GM12891 (cell line): ENCODE data around the gene MYOCD.

Source experiments
- DNase-seq: peaks from one replicate; pipeline ENCODE4 v3.0.0; 2011; ENCODE audit warnings: low spot score; ENCODE audit not compliant: insufficient read length
- FAIRE-seq: peaks from 2 replicates; lab custom pipeline; 2011; peaks lifted over from hg19 to GRCh38; lab: Jason Lieb, UNC
- PAX5 ChIP-seq: IDR thresholded peaks from 2 replicates; pipeline ENCODE4 v1.6.1; 2011; ENCODE audit warnings: low read length, moderate library complexity, mild to moderate bottlenecking; ENCODE audit not compliant: insufficient read depth, severe bottlenecking
- POLR2A ChIP-seq: IDR thresholded peaks from 2 replicates; pipeline ENCODE4 v1.6.1; 2011; ENCODE audit warnings: low read depth, low read length, control low read depth
- POLR2AphosphoS5 ChIP-seq: IDR thresholded peaks from 2 replicates; pipeline ENCODE4 v1.6.1; 2011; ENCODE audit warnings: low read depth, low read length, control low read depth
- POU2F2 ChIP-seq: IDR thresholded peaks from 2 replicates; pipeline ENCODE4 v1.6.1; 2011; ENCODE audit warnings: low read depth, mild to moderate bottlenecking, control low read depth, low read length, moderate library complexity
- SPI1 ChIP-seq: IDR thresholded peaks from 2 replicates; pipeline ENCODE4 v1.6.1; 2011; ENCODE audit warnings: low read depth, low read length, control low read depth
- TAF1 ChIP-seq: IDR thresholded peaks from 2 replicates; pipeline ENCODE4 v1.6.1; 2011; ENCODE audit warnings: low read depth, low read length, control low read depth

MYOCD gene

DNA sequence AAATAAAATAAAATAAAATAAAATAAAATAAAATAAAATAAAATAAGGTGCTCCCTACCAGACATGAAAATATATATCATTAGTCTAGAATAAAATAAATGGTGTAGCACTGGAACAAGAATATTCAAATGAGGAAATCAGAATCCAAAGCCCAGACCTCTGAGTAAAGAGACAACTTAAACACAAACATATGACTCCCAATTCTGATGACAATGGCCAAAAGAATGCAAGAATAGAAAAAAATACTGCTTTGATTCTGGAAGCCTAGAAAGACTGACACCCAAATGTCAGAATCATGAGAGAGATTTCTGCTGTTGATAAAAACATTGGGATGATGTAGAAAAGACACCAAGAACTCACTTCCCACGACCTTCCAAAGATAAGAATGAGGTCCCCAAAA, 27.9 kb downstream of the MYOCD start:
- no peak for TF ChIP-seq SPI1
- TF ChIP-seq PAX5: no peak
- TF ChIP-seq POLR2A: no peak
- no peak for TF ChIP-seq POU2F2
- TF ChIP-seq POLR2AphosphoS5: no peak
- TF ChIP-seq TAF1: no peak
- FAIRE-seq: no peak
- no peak for DNase-seq

DNA sequence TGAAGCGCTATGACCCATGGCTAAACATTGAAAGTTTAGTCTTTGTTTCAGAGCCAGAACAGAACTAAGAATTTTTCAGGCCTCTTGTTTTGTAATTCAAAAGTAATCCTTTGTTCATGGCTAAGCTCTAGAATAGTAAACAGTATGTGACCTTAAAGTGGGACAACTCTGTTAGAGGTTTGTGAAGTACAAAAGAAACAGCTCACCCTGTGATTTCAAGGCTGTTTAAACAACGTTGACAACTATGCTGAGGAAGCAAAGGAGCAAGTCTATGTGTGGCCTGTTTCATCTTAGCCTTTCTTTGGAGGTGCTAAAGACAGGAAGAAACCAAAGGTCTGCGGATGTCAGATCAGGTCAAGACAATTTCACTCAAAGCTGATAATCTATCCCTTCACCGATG, 40.4 kb downstream of the MYOCD start:
- DNase-seq (no peak), FAIRE-seq (no peak)
- TF ChIP-seq PAX5 (no peak), POU2F2 (no peak), TAF1 (no peak), POLR2A (no peak), SPI1 (no peak), POLR2AphosphoS5 (no peak)

DNA sequence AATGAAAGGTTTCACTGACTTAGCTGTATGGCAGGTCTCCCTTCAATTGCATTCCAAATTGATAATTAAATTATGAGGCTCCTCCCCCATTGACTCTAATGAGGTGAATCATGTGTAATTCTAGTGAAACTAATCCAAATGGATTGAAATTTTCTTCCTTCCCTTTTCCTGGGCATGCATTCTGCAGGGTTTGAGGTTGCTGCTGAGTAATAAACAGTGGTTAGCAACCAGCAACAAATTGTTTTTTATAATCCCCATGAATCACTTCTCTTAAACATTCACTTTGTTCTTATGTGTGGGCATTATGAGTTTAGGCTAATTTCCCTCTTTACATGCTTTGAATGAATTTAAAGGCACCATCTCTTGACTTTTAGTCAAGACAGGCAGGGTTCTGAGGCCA, 43.4 kb downstream of the MYOCD start:
- FAIRE-seq: no peak
- DNase-seq: no peak
- no peak for TF ChIP-seq POLR2AphosphoS5
- no peak for TF ChIP-seq TAF1
- no peak for TF ChIP-seq POLR2A
- TF ChIP-seq PAX5: no peak
- no peak for TF ChIP-seq POU2F2
- TF ChIP-seq SPI1: no peak

DNA sequence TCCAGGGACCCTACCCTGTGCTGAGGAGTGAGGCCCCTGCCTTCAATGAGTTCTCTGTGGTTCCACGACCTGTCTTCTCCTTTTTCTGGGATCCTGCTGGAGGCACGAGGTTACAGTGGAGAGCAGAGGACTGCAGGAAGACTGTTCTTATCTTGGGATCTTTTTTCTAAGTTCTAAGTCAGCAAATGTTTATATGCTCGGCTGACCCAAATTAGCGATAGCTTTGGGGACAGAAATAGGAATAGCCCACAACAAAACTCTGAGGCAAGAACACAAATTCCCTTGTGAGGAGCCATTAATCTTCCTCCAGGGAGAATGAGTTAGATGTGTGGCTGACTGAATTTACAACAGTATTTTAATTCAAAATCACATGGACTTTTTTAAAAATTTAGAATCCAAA, 46.7 kb downstream of the MYOCD start:
- TF ChIP-seq POLR2AphosphoS5 (no peak), TAF1 (no peak), POU2F2 (no peak), POLR2A (no peak), PAX5 (no peak), SPI1 (no peak)
- no peak for DNase-seq
- FAIRE-seq: no peak

DNA sequence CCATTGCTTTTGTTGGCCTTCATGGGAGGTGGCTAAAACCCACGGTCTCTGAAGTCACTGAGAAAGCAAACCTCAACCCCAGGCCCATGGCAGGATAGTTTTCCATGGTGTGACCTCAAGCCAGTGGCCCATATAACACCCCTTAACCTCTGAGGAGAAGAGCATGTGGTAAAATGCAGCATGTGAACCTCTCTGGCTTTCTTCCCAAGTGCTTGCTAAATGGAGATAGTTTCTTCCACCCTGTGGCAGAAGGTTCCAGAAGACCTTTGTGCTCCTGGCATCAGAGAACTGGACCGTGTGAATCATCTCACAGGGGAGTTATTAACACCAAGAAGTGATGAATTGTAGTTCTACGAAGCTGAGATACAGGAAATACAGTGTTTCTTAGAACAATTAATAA, 47.3 kb downstream of the MYOCD start:
- no peak for DNase-seq
- no peak for FAIRE-seq
- TF ChIP-seq TAF1 (no peak), POLR2A (no peak), POU2F2 (no peak), SPI1 (no peak), POLR2AphosphoS5 (no peak)

DNA sequence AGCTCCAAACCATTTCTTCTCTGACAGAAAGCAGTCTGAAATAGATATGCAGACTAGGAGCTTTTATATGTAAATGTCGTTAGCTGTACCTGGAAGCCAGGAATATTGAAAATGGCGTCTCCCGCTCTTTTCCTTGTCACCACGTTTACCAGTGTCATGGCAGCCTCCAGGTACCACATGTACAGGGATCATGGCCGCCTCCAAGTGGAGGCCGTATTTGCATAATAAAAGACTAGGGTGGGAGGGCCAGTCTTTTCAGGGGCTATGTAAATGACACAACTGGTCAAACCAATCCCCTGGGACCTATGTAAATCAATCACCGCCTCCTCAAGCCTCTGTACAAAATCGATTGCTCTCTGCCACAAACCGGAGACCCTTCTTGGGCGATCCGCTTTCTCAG, 54.3 kb downstream of the MYOCD start:
- TF ChIP-seq SPI1 (no peak), POLR2AphosphoS5 (no peak), PAX5 (no peak), TAF1 (no peak), POLR2A (no peak), POU2F2 (no peak)
- DNase-seq: no peak
- FAIRE-seq: no peak

DNA sequence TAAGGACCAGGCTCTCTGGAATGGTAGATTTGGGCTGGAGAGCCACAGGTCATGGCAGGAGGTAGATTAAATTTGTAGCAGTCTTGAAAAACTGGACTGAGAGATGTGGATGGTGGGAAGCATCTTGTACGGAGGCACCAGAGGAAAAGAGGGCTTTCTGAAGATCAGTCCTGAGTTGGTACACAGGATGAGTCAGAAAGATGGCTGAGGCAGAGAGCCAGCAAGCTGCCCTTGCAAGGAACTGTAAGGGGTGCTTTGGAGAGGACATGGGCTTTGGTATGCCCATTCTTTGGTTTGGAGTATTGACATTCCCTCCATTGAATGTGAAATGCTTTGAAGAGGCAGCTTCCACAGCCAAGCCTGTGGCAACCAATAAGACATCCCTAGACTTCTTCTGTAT, 55.9 kb downstream of the MYOCD start:
- DNase-seq (no peak), FAIRE-seq (no peak)
- no peak for TF ChIP-seq TAF1
- TF ChIP-seq POU2F2: no peak
- TF ChIP-seq POLR2AphosphoS5: no peak
- no peak for TF ChIP-seq PAX5
- no peak for TF ChIP-seq SPI1
- TF ChIP-seq POLR2A: no peak

DNA sequence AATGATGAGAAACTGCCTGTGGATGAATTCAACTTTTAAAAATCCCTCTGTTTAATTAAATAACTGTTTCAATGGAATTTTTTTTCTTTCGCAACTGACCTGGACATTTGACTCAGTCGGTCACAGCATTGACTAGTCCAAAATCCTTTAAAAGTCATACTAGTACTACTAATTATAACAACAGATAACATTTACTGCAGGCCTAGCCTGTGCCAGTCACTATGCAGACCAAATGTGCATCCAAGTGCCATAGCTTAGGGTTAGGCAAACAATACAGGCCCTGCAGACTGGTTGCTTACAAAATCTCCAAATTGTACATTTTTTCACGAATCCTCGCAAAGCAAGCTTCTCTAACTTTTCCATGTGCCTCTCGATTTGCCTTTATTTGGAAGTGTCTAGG, 56.6 kb downstream of the MYOCD start:
- DNase-seq (no peak), FAIRE-seq (no peak)
- no peak for TF ChIP-seq TAF1
- TF ChIP-seq PAX5: no peak
- no peak for TF ChIP-seq POLR2A
- no peak for TF ChIP-seq SPI1
- TF ChIP-seq POU2F2: no peak
- TF ChIP-seq POLR2AphosphoS5: no peak

DNA sequence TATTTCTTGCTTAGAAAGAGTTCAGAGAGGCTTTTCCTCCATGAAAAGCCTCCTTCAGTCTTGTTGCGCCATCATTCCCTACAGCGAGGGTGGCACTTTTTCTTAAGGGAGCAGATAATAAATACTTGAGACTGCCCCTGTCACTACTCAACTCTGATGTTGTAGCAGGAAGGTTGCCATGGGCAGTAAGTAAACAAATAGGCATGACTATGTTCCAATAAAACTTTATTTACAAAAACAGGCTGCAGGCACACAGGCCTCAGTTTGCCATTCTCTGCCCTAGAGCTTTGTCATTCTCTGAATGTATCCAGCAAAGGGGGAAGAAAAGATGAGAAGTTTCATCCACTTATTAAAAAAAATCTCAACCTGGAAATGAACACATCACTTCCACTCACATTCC, 60.4 kb downstream of the MYOCD start:
- no peak for DNase-seq
- no peak for FAIRE-seq

DNA sequence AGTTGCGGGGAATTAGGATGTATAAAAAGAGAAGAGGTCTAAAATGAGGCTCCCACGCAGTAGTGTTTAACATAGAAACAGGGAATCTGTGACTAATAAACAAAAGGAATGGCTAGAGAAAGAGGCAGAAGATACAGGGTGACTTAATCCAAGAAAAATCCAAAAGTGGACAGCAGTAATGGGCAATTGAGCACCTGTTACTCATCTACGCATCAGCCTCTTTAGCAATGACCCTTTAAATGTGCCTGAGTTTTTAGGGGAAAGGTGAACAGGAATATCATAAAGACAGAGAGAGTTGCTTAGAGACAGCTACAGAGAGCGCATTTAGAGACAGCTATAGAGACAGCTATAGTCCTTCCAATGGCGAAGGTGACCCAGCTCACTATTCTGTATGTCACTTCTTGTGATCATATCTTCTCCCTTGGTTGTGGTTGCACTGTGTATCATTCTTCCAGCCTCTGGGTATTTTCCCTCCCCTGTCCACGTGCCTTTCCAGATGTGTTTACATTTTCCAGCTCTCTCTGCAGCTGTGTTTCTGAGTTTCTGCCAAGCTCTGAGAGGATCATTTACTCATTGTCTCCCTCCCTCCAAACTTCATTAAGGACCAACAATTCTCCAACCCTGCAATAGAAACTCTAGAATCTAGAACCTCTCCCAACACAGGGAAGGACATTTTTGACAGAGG, 61.5 kb downstream of the MYOCD start:
- TF ChIP-seq PAX5 (no peak), POLR2A (no peak), POLR2AphosphoS5 (no peak), SPI1 (no peak), TAF1 (no peak), POU2F2 (no peak)
- FAIRE-seq (no peak), DNase-seq (no peak)

More for the DNA sequence above, 60.4 kb downstream of the MYOCD start:
- TF ChIP-seq TAF1: no peak
- TF ChIP-seq SPI1: no peak
- no peak for TF ChIP-seq PAX5
- no peak for TF ChIP-seq POU2F2
- TF ChIP-seq POLR2A: no peak
- no peak for TF ChIP-seq POLR2AphosphoS5
